Heart left ventricle (tissue), 13 donors: Measurements from ENCODE around the gene ASCL2.

ENCODE experiments used
- POLR2A ChIP-seq, 2 donors: fragments of 450-650 bp; IDR thresholded peaks; one replicate each; pipeline ENCODE4 v1.6.1; 2017; ENCODE audit warnings: antibody characterized with exemption in 2 of 2, mild to moderate bottlenecking in 2 of 2, moderate library complexity in 2 of 2
- TF ChIP-seq, protein P1 (sequence below), 12 donors: fragments of 200-600 bp; sonication (generic) in 4 of 12; IDR thresholded peaks; one replicate each; pipeline versions ENCODE4 v1.5.0 to v1.8.0; 2018 to 2022; ENCODE audit warnings: antibody characterized with exemption in 12 of 12, mild to moderate bottlenecking in 5 of 12
- donor health status: ischemic (EF 13 %, LVEDD 7.1; RV severe dilation, severe dysfunction).
- donor health status: DM: no; HTN: yes; CAD: no.
- donor health status: DM: no; HTN: no; CAD: no.
- donor health status: ischemic (EF 25% LVEDD 6.9; RV normal size, moderate dysfunction).
- donor health status: ischemic (EF 25% LVEDD 5.7; RV mildly dilated, moderate dysfunction).
- donor health status: ischemic (EF 35%, LVEDD 5.7; RV mildly dilated, moderate dysfunction).
- donor health status: nonischemic (EF 11% LVEDD 7.7; RV severe dilation, severe dysfunction).
- donor health status: DM: yes; HTN: yes; CAD: no.
- donor health status: PGD.
- donor health status: ischemic (EF 29% LVEDD 5.4; RV normal size, mild dysfunction).
- donor health status: nonischemic (EF 23%, LVEDD 6.1; RV moderate dilation, normal function).

DNA sequence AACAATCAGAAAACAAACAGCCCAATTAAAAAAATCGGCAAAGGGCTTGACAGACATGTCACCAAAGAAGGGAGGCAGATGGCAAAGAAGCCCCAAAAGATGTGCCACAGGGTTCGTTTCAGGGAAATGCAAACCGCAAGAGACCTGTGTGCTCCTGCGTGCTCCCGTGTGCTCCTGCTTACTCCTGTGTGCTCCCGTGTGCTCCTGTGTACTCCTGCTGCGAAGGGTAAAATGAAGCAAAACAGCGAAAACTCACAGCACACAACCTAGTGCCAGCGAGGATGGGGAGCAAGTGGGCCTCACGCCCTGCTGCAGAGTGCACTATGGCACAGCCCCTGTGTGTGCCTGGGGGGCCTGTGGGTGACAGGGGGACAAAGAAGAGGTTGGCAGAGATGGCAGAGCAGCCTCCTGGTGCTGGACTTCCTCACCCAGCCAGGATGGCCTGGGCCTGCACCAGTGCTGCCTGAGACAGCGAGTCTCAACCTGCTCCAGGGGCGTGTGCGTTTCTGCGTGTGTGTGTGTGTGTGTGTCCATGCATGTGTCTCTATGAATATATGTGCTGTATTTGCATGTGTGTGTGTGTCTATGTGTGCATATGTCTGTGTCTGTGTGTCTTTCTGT is 14.0 kb downstream of the ASCL2 start:
- no peak for TF ChIP-seq POLR2A (IDR thresholded peaks at IDR 0.05)
- TF ChIP-seq, protein P1, sequence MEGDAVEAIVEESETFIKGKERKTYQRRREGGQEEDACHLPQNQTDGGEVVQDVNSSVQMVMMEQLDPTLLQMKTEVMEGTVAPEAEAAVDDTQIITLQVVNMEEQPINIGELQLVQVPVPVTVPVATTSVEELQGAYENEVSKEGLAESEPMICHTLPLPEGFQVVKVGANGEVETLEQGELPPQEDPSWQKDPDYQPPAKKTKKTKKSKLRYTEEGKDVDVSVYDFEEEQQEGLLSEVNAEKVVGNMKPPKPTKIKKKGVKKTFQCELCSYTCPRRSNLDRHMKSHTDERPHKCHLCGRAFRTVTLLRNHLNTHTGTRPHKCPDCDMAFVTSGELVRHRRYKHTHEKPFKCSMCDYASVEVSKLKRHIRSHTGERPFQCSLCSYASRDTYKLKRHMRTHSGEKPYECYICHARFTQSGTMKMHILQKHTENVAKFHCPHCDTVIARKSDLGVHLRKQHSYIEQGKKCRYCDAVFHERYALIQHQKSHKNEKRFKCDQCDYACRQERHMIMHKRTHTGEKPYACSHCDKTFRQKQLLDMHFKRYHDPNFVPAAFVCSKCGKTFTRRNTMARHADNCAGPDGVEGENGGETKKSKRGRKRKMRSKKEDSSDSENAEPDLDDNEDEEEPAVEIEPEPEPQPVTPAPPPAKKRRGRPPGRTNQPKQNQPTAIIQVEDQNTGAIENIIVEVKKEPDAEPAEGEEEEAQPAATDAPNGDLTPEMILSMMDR (IDR thresholded peaks at IDR 0.05) = no peak
